Fibroblast of lung (primary cell): ENCODE results near the gene ARID5A. TPM values are rescaled to one million over a fixed set of nuclear protein-coding genes. Genes with fewer than 3 reads are reported as not detected.

Experiments used
- DNase-seq, 2 donors: peaks; one replicate each; pipeline versions ENCODE4 v3.0.0 to v3.0.0-alpha.2; 2010; ENCODE audit warnings: low read depth in 2 of 2
- H2AFZ ChIP-seq: 2 replicates; pipeline ENCODE4 v1.5.1; 2012; ENCODE audit warnings: low read length, control low read depth, inconsistent platforms
- H3K27ac ChIP-seq: 2 replicates; pipeline ENCODE4 v1.5.1; 2011; ENCODE audit warnings: low read length, control low read depth; ENCODE audit not compliant: insufficient read depth
- H3K27me3 ChIP-seq: 2 replicates; pipeline ENCODE4 v1.5.1; 2011; ENCODE audit warnings: mild to moderate bottlenecking, low read length; ENCODE audit not compliant: control insufficient read depth, insufficient read depth
- H3K36me3 ChIP-seq: 2 replicates; pipeline ENCODE4 v1.5.1; 2011; ENCODE audit warnings: low read length; ENCODE audit not compliant: control insufficient read depth, insufficient read depth
- H3K4me1 ChIP-seq: 2 replicates; pipeline ENCODE4 v1.5.1; 2011; ENCODE audit warnings: low read length; ENCODE audit not compliant: control insufficient read depth, insufficient read depth; ENCODE audit errors: extremely low read depth
- H3K4me2 ChIP-seq: 2 replicates; pipeline ENCODE4 v1.5.1; 2011; ENCODE audit warnings: low read length, control low read depth; ENCODE audit not compliant: insufficient read depth; ENCODE audit errors: extremely low read depth
- H3K4me3 ChIP-seq, 4 experiments: fragments of 200-600 bp in 1 of 4; sonication (generic) in 1 of 4; replicated peaks in 1 of 4; 2 replicates each; pipeline ENCODE4 v1.5.1; 2011 to 2016; ENCODE audit warnings: low read length in 4 of 4, low read depth in 3 of 4, mild to moderate bottlenecking in 3 of 4, control low read depth in 2 of 4, inconsistent platforms in 1 of 4, mixed read lengths in 1 of 4; ENCODE audit not compliant: insufficient read depth in 1 of 4; ENCODE audit errors: control extremely low read depth in 1 of 4
- H3K79me2 ChIP-seq: 2 replicates; pipeline ENCODE4 v1.5.1; 2012; ENCODE audit warnings: mild to moderate bottlenecking, low read length, inconsistent platforms; ENCODE audit not compliant: control insufficient read depth, insufficient read depth
- H3K9ac ChIP-seq: 2 replicates; pipeline ENCODE4 v1.5.1; 2011; ENCODE audit warnings: mild to moderate bottlenecking, low read length, control low read depth; ENCODE audit not compliant: insufficient read depth
- H3K9me3 ChIP-seq: 2 replicates; pipeline ENCODE4 v1.5.1; 2012; ENCODE audit warnings: low read depth, low read length; ENCODE audit not compliant: control insufficient read depth, insufficient read depth
- H4K20me1 ChIP-seq: 2 replicates; pipeline ENCODE4 v1.5.1; 2011; ENCODE audit warnings: low read length; ENCODE audit not compliant: control insufficient read depth, insufficient read depth; ENCODE audit errors: extremely low read depth
- EZH2 ChIP-seq: IDR thresholded peaks from 2 replicates; pipeline ENCODE4 v1.5.1; 2012; ENCODE audit warnings: low read length, control low read depth, mild to moderate bottlenecking; ENCODE audit errors: missing control alignments
- polyA plus RNA-seq, 2 donors: library from polyadenylated mRNA; depleted of rRNA in 1 of 2; stranded (reverse) in 1 of 2; unstranded in 1 of 2; fragments of >200 nt; gene quantifications; 2 replicates each; pipeline ENCODE4 v1.2.1, GENCODE V29; 2011 to 2012; ENCODE audit warnings: missing spikeins in 1 of 2
- total RNA-seq: library from RNA; depleted of rRNA; stranded (reverse); fragments of >200 nt; gene quantifications from 2 replicates; pipeline ENCODE4 v1.2.1, GENCODE V29; 2014
- TF ChIP-seq, protein P1 (sequence below), 2 donors: IDR thresholded peaks in 1 of 2; conservative IDR thresholded peaks in 1 of 2; 1 replicate in 1 of 2; 2 replicates in 1 of 2; pipeline ENCODE4 v1.5.1; 2011 to 2012; ENCODE audit warnings: low read length in 2 of 2, control low read depth in 1 of 2, inconsistent platforms in 1 of 2, low read depth in 1 of 2, mild to moderate bottlenecking in 1 of 2

The ARID5A gene
- total and polyA plus RNA-seq, 2 donors (not counting 1 experiment from before 2014, with no cell fraction given), result 5.2 to 9.7 TPM

DNA sequence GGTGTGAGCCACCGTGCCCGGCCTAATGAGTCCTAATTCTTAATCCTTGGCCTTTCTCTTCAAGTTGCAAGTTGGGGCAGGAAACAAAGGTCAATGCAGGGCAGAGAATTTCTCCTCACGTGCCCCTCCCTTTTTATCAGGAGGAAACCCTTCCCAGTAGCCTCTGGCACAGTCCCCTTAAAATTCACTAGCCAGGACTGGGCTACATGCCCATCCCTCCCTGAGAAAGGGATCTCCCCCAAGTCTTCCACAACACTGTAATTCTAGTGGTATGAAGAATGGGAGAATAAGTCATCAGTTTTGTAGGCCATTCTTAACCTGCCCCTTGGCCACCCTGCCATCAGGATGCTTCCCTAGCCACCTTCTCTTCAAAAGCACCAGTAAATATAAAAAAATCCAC is 42.2 kb downstream of the ARID5A start:
- no peaks in the 10 kb centered on the region for H3K36me3 ChIP-seq
- H2AFZ ChIP-seq, result no peak overlapping the region
- H3K79me2 ChIP-seq, result no peaks in the 10 kb centered on the region
- TF ChIP-seq, protein P1, sequence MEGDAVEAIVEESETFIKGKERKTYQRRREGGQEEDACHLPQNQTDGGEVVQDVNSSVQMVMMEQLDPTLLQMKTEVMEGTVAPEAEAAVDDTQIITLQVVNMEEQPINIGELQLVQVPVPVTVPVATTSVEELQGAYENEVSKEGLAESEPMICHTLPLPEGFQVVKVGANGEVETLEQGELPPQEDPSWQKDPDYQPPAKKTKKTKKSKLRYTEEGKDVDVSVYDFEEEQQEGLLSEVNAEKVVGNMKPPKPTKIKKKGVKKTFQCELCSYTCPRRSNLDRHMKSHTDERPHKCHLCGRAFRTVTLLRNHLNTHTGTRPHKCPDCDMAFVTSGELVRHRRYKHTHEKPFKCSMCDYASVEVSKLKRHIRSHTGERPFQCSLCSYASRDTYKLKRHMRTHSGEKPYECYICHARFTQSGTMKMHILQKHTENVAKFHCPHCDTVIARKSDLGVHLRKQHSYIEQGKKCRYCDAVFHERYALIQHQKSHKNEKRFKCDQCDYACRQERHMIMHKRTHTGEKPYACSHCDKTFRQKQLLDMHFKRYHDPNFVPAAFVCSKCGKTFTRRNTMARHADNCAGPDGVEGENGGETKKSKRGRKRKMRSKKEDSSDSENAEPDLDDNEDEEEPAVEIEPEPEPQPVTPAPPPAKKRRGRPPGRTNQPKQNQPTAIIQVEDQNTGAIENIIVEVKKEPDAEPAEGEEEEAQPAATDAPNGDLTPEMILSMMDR (conservative IDR thresholded peaks at IDR 0.05 in 1 of 2, IDR thresholded peaks at IDR 0.05 in 1 of 2; ENCODE audit: low read depth in 1 of 2, low read length in 2 of 2), result no peak
- TF ChIP-seq EZH2, result no peak
- H3K4me2 ChIP-seq, result no peak overlapping the region
- H3K9me3 ChIP-seq, result no peaks in the 10 kb centered on the region
- H3K4me1 ChIP-seq, result no peaks in the 10 kb centered on the region
- no peak for DNase-seq
- no peak overlapping the region for H3K27ac ChIP-seq
- no peaks in the 10 kb centered on the region for H3K27me3 ChIP-seq
- no peak overlapping the region for H3K9ac ChIP-seq
- H3K4me3 ChIP-seq, result no peak overlapping the region
- peaks cover 1% of the 10 kb centered on the region for H4K20me1 ChIP-seq

DNA sequence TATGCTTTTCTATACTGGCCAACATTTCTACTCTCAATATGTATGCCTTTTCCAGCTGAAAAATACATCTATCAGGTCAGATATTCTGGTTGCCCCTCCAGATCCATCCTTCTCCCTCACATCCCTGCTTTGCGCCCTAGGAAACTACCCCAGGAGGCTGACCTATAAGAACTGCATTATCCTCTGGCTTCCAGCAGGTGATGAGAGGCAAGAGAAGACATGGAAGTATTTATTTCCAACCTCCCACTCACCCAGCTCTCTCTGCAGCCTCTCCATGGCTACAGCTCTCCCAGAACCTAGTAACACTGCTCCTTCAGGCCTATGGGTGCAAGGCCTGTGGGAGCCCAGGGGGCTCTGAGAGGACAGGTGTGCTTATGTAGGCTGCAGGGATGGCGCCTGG is 42.9 kb downstream of the ARID5A start:
- H3K36me3 ChIP-seq, result no peaks in the 10 kb centered on the region
- H3K4me2 ChIP-seq, result no peak overlapping the region
- TF ChIP-seq, protein P1 (conservative IDR thresholded peaks at IDR 0.05 in 1 of 2, IDR thresholded peaks at IDR 0.05 in 1 of 2; ENCODE audit: low read depth in 1 of 2, low read length in 2 of 2), result no peak
- no peak for TF ChIP-seq EZH2
- no peaks in the 10 kb centered on the region for H3K27me3 ChIP-seq
- DNase-seq, result no peak
- peaks cover 1% of the 10 kb centered on the region for H4K20me1 ChIP-seq
- H3K79me2 ChIP-seq, result no peaks in the 10 kb centered on the region
- no peaks in the 10 kb centered on the region for H3K4me1 ChIP-seq
- no peaks in the 10 kb centered on the region for H3K9me3 ChIP-seq
- no peak overlapping the region for H3K9ac ChIP-seq
- H2AFZ ChIP-seq, result no peak overlapping the region
- no peak overlapping the region for H3K4me3 ChIP-seq
- H3K27ac ChIP-seq, result no peak overlapping the region

GRCh38 chr2:96580771-96581170 is 44.2 kb downstream of the ARID5A start:
- H3K27ac ChIP-seq, result no peak overlapping the region
- H4K20me1 ChIP-seq, result peaks cover 1% of the 10 kb centered on the region
- H3K4me3 ChIP-seq, result no peak overlapping the region
- no peaks in the 10 kb centered on the region for H3K4me1 ChIP-seq
- H3K9ac ChIP-seq, result no peak overlapping the region
- no peak overlapping the region for H3K4me2 ChIP-seq
- DNase-seq, result peak in 1 of 2 donors; percentile 38
- H2AFZ ChIP-seq, result no peak overlapping the region
- TF ChIP-seq, protein P1 (conservative IDR thresholded peaks at IDR 0.05 in 1 of 2, IDR thresholded peaks at IDR 0.05 in 1 of 2; ENCODE audit: low read depth in 1 of 2, low read length in 2 of 2), result no peak
- no peak for TF ChIP-seq EZH2
- no peaks in the 10 kb centered on the region for H3K27me3 ChIP-seq
- no peaks in the 10 kb centered on the region for H3K79me2 ChIP-seq
- no peaks in the 10 kb centered on the region for H3K9me3 ChIP-seq
- H3K36me3 ChIP-seq, result no peaks in the 10 kb centered on the region
